ENCODE results near the gene TRIM44.

DNA sequence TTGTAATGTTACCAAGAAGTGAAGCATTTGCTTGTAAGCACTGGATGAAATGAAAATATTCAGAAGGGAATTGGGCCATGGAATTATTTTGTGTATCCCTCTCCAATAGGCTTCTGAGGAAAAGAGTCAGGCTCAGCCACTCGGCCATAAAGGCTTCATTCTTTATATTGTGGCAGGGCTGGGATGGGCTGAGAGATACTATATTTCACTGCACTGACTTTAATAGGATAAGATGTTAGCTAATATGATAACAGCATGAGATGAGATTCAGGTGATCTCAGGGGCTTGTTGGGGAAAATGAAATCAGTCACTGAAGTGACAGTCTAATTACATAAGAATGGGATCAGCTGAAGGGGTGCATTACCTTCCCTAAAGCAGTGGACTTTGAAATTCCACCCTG is 7.3 kb upstream of the TRIM44 start:
- no peak for TF ChIP-seq KDM5A (IDR thresholded peaks at IDR 0.05)
- TF ChIP-seq, protein P1, sequence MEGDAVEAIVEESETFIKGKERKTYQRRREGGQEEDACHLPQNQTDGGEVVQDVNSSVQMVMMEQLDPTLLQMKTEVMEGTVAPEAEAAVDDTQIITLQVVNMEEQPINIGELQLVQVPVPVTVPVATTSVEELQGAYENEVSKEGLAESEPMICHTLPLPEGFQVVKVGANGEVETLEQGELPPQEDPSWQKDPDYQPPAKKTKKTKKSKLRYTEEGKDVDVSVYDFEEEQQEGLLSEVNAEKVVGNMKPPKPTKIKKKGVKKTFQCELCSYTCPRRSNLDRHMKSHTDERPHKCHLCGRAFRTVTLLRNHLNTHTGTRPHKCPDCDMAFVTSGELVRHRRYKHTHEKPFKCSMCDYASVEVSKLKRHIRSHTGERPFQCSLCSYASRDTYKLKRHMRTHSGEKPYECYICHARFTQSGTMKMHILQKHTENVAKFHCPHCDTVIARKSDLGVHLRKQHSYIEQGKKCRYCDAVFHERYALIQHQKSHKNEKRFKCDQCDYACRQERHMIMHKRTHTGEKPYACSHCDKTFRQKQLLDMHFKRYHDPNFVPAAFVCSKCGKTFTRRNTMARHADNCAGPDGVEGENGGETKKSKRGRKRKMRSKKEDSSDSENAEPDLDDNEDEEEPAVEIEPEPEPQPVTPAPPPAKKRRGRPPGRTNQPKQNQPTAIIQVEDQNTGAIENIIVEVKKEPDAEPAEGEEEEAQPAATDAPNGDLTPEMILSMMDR (IDR thresholded peaks at IDR 0.05), result no peak
- no peak for TF ChIP-seq NR3C1 (IDR thresholded peaks at IDR 0.05)
- no peak for TF ChIP-seq POLR2A (IDR thresholded peaks at IDR 0.05; ENCODE audit: low read length)
- TF ChIP-seq, protein P2, sequence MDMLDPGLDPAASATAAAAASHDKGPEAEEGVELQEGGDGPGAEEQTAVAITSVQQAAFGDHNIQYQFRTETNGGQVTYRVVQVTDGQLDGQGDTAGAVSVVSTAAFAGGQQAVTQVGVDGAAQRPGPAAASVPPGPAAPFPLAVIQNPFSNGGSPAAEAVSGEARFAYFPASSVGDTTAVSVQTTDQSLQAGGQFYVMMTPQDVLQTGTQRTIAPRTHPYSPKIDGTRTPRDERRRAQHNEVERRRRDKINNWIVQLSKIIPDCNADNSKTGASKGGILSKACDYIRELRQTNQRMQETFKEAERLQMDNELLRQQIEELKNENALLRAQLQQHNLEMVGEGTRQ (IDR thresholded peaks at IDR 0.05), result no peak
- TF ChIP-seq, protein P3, sequence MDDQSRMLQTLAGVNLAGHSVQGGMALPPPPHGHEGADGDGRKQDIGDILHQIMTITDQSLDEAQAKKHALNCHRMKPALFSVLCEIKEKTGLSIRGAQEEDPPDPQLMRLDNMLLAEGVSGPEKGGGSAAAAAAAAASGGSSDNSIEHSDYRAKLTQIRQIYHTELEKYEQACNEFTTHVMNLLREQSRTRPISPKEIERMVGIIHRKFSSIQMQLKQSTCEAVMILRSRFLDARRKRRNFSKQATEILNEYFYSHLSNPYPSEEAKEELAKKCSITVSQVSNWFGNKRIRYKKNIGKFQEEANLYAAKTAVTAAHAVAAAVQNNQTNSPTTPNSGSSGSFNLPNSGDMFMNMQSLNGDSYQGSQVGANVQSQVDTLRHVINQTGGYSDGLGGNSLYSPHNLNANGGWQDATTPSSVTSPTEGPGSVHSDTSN (IDR thresholded peaks at IDR 0.05), result no peak
- TF ChIP-seq, protein P4, sequence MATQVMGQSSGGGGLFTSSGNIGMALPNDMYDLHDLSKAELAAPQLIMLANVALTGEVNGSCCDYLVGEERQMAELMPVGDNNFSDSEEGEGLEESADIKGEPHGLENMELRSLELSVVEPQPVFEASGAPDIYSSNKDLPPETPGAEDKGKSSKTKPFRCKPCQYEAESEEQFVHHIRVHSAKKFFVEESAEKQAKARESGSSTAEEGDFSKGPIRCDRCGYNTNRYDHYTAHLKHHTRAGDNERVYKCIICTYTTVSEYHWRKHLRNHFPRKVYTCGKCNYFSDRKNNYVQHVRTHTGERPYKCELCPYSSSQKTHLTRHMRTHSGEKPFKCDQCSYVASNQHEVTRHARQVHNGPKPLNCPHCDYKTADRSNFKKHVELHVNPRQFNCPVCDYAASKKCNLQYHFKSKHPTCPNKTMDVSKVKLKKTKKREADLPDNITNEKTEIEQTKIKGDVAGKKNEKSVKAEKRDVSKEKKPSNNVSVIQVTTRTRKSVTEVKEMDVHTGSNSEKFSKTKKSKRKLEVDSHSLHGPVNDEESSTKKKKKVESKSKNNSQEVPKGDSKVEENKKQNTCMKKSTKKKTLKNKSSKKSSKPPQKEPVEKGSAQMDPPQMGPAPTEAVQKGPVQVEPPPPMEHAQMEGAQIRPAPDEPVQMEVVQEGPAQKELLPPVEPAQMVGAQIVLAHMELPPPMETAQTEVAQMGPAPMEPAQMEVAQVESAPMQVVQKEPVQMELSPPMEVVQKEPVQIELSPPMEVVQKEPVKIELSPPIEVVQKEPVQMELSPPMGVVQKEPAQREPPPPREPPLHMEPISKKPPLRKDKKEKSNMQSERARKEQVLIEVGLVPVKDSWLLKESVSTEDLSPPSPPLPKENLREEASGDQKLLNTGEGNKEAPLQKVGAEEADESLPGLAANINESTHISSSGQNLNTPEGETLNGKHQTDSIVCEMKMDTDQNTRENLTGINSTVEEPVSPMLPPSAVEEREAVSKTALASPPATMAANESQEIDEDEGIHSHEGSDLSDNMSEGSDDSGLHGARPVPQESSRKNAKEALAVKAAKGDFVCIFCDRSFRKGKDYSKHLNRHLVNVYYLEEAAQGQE (IDR thresholded peaks at IDR 0.05), result no peak
- no peak for TF ChIP-seq ZFP36 (IDR thresholded peaks at IDR 0.05; ENCODE audit: borderline replicate concordance, partially characterized antibody)
- TF ChIP-seq HDAC2 (IDR thresholded peaks at IDR 0.05), result no peak
- TF ChIP-seq CEBPB (IDR thresholded peaks at IDR 0.05), result no peak
- TF ChIP-seq JUNB (IDR thresholded peaks at IDR 0.05), result no peak

Data from A549 (cell line).